ENCODE results near the gene ZNF324.
"Not testable (repeated sequence)": the region's sequence is repeated elsewhere in the genome, so short reads cannot be mapped to it uniquely, and the experiment has no call there.

GRCh38 chr19:58442986-58443385 lies 23.9 kb upstream of the ZNF324 start:
- not testable (repeated sequence) for TF ChIP-seq CTCF (IDR thresholded peaks at IDR 0.05; ENCODE audit: insufficient read depth, low read length); POLR2AphosphoS5 (IDR thresholded peaks at IDR 0.05; ENCODE audit: low read depth); REST (IDR thresholded peaks at IDR 0.05; ENCODE audit: insufficient replicate concordance, low read depth); GABPA (IDR thresholded peaks at IDR 0.05; ENCODE audit: low read depth); SPI1 (IDR thresholded peaks at IDR 0.05; ENCODE audit: borderline replicate concordance, low read depth)

Measured in HL-60 (cell line).